COLO668 (cell line): Measurements from ENCODE around the gene MEX3C.

Experiments used
- DNase-seq: peaks from one replicate; lab custom pipeline; 2025; ENCODE audit not compliant: unreplicated experiment; lab: John Stamatoyannopoulos, UW

Gene MEX3C

GRCh38 chr18:51197661-51198424 lies at the start of gene MEX3C:
Gene MEX3C, minus strand, starts transcription at chr18:51197681. Its CDS starts 361 bp downstream, at chr18:51197320.
- DNase-seq = peak; percentile 99

DNA sequence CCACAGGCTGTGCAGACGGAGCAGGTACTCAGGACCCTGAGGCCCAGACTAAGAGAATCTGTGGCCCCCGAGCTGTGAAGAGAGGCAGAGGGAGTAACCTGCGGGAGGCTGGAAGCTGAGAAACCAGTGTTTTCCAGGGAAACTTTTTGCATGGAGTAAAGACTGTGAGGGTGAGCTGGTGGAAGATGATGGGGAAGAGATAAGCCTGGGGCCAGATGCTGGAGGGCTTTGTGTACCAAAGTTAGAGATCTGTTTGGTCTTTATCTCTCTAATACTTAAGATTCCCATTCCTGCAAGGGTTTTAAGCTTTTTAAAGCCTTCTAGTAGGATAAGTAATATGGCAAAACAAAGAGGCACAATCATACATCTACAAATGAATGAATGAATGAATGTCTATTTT lies 43.7 kb upstream of the MEX3C start:
- no peak for DNase-seq

DNA sequence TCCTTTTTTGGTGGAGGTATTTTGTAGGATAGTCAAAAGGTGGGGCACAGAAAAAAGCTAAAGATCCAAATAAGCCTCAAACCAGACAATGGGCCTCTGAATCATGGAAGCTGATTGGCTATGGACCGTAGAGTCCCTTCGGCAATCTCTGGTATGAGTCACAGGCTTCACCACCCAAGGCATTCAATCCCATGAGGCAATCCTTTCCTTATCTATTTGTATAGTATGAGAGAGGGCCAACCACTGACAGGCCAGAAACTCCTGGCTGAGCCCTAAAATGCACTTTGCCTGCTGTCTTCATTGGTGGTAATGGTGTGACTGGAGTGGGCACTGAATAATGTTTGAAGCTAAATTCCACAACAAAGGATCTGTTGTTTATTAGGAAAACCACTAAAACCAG lies 38.7 kb upstream of the MEX3C start:
- no peak for DNase-seq

GRCh38 chr18:51235009-51235789 lies 37.7 kb upstream of the MEX3C start:
- DNase-seq = no peak

- no peak for DNase-seq
These were observed 36.9 kb upstream of the MEX3C start for GRCh38 chr18:51234117-51235008.

DNA sequence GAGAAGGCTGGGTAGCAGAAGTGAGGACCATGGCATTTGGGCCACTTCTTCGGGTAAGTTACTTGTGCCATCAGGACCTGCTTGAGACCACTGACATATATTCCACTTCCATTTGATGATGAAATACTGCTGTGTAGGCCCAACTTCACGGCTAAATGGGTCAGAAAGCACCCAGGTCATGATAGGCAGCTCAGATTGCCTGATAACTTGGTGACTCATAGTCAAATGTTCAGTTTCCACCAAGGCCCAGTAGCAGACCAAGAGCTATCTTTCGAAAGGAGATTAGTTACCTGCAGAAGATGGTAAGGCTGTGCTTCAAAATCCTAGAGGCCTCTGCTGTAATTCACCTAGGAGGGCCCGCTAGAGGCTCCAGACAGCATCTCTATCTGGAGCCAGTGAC lies 31.8 kb upstream of the MEX3C start:
- DNase-seq = no peak

GRCh38 chr18:51227660-51228059 lies 30.2 kb upstream of the MEX3C start:
- no peak for DNase-seq

DNA sequence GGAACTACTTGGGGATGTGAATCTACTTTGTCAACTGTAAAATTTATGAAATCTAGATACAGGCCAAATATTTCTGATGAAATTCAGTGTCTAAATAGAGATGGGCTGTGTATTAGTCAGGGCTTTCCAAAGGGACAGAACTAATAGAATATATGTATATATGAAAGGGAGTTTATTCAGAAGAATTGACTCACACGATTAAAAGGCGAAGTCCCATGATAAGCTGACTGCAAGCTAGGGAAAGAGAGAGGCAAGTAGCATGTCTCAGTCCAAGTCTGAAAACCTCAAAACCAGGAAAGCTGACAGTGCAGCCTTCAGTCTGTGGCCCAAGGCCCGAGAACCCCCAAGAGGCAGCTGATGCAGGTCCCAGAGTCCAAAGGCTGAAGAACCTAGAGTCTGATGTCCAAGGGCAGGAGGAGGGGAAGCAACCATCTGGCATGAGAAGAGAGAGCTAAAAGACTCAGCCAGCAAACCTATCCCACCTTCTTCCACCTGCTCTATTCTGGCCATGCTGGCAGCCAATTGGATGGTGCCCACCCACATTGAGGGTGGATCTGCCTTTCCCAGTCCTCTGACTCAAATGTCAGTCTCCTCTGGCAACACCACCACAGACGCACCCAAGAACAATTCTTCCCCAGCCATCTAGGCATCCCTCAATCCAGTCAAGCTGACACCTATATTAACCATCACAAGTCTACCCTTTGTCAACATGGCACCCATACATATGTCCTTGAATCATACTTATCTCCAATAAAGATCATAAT lies 29.3 kb upstream of the MEX3C start:
- DNase-seq = no peak

DNA sequence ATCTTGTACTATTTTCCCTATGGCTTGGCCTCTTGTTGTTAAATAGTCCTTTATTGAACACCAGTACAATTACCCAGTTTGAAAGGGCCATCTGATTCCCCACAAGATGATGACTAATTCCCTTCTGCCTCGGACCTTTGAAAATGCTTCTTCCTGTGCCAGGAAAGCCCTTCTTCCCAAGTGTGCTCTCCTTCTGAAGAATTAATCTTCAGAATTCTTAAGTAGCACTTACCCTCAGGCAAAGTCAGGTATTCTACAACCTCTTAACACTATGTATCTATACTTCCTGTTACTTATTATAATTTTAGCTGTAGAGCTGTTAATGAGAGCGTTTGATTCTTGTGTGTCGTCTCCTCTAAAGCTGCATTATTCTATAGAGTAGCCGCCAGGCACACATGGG lies 28.6 kb upstream of the MEX3C start:
- no peak for DNase-seq

- DNase-seq = no peak
These were observed 15.1 kb upstream of the MEX3C start for GRCh38 chr18:51212606-51213005.

DNA sequence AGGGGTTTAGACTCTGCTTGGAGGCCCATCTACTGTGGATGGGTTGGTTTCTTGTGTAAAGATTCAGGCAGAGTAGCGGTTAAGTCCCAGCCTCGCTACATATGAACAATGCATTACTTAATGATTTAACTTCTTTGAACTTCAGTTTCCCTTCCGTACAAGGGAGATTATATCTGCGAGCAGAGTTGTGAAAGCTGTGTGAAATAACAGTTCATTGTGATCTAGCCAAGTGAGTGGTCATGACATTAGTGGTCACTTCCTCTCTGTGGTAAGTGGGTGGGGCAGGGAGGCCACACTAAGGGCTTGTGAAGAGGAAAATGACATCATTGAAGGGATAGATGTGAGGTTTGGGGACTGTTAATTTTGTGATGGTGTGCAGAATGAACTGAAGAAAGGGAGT lies 14.1 kb upstream of the MEX3C start:
- DNase-seq = no peak

- peak; percentile 69 for DNase-seq
These were observed 445 bp downstream of the MEX3C start for GRCh38 chr18:51196811-51197660.

DNA sequence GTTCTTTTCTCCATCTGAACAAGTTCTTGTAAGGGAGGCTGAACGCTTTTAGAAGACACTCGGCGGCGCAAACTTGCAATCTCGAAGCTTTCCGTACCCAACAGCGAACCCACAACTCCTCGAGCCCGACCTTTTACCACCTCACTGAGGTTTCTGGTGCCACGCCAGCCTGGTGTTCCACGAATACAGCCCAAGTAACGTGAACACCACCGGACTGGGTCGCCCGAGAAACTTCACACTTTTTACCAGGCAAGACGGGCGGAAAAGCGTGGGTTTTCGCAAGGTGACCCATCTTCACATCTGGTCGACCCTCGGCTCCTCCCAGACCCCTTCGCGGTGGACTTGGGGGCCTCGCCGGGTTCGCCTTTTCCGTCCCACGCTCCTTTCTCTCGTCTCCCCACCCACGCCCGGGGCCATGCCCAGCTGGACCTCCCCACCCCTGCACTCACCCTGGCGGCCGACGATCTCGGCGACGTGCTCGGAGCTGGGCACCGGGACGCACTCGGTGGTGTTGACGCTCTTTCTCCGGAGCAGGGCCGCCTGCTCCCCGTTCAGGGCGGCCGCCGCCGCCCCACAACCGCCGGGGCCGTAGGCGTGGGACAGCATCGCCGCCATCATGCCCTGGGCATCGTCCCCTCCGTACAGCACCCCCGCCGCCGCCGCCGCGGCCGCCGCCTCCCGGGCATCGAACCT lies 1.2 kb downstream of the MEX3C start:
- peak; percentile 66 for DNase-seq

DNA sequence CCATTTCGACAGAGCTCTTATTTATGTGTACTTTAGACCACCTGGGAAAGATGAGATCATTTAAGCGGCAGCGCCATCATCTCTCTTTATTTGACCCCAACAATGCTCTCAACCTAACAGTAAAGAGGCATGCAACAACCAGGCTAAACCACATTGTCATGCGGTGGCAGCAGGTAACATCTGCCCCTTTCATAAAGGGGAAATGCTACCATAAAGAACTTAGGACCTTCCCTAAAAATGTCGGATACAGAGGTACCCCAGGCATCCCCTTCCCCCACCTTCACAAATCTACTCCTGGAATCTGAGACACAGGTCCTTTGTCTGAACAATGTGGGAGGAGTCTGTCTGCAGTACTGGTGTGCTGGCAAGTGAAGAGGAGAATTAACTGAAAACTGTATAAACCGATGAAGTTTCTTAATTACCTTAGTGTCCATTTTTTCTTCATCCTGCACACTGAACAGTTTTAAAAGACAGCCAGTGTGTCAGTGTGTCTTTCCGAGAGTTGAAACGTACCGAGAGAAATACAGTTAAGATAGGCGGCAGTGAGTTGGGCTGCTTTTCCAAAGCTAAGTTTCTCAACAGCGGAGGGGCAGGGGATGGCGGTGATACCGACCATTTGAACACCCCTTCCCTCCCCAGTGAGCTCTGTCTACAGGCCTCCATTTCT lies 1.9 kb downstream of the MEX3C start:
- peak; percentile 59 for DNase-seq

- no peak for DNase-seq
These were observed 2.4 kb downstream of the MEX3C start for GRCh38 chr18:51195086-51195450.

GRCh38 chr18:51194604-51195003 lies 2.9 kb downstream of the MEX3C start:
- DNase-seq = no peak

- no peak for DNase-seq
These were observed 3.7 kb downstream of the MEX3C start for GRCh38 chr18:51193621-51194287.

DNA sequence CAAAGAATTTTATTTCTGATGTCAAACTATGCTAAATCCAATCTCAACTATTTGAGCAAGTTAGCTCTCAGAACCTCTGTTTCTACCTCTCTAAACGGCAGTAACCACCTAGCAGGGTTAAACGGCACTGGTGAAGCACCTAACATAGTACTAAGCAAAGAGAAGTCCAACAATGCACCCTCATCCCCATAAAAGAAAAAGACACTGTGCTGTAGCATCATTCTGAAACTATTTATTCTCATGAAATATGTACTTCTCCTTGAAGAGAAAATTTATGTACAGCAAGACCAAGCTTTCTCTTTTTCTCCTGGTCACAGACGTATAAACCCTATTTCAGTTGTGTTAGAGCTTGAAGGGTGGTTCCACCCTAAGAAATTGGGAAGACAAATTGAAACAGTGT lies 4.8 kb downstream of the MEX3C start:
- DNase-seq = no peak
